ENCODE data around the gene NDUFA11.

NDUFA11 gene

DNA sequence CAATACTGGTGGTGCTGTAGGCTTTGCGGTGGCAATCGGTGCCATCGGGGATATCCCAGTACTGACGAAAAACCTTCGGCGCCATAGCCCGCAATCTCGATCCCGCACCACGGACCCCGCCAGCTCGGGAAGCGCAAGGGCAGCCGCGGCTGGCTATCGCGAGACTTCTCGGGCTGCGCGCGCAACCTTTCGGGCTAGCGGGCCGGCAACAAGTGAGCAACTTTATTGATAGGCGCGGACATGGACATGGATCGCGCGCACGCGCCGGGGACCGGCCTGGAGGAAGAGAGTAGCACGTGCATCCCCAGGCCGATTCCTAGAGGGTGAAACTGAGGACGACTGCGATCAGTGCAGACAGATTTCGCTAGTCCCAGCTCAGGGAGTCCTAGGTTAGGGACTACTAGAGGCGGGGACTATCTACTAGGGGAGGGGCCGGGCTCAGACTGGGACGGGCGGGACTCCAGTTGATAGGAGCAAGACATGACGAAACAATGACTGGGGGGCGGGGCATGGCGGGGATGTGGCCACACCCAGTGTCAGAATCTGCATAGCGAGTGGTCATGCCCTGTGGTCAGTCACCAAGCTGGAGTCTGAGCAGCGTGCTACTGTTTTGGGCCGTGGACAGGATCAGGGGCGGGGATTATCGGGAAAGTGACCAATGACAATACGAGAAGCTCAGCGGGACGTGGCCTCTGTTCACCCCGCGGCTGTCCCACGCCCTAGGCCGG, at the start of gene NDUFA11:
NDUFA11 (minus strand) TSS at position 167 of the 728 bp plus-strand sequence; CDS start at position 85, 82 bp downstream.
- Histone ChIP-seq H3K36me3 (replicated peaks; ENCODE audit: low read depth, low read length) (peaks cover 10% of the 10 kb centered on the region), H3K4me3 (ENCODE audit: low read length) (peak within 1 kb of the TSS; percentile 93), H3K9me3 (ENCODE audit: insufficient read depth, low read length) (no peaks in the 10 kb centered on the region), H3K27me3 (ENCODE audit: low read depth, low read length) (no peaks in the 10 kb centered on the region), H3K4me2 (ENCODE audit: low read length) (peak within 1 kb of the TSS; percentile 72), H3K27ac (ENCODE audit: low read length) (peak within 1 kb of the TSS; percentile 70), H3K4me1 (ENCODE audit: low read length) (peaks cover 6% of the 10 kb centered on the region), H3K9ac (ENCODE audit: low read length) (peak within 1 kb of the TSS; percentile 97), H4K20me1 (ENCODE audit: insufficient read depth, low read length) (peaks cover 5% of the 10 kb centered on the region; the same call in 1 of the 2 replicates), H2AFZ (ENCODE audit: low read depth, low read length) (peak within 1 kb of the TSS; percentile 93), H3K79me2 (ENCODE audit: low read length) (peaks cover 42% of the 10 kb centered on the region)
- TF ChIP-seq, protein P1, sequence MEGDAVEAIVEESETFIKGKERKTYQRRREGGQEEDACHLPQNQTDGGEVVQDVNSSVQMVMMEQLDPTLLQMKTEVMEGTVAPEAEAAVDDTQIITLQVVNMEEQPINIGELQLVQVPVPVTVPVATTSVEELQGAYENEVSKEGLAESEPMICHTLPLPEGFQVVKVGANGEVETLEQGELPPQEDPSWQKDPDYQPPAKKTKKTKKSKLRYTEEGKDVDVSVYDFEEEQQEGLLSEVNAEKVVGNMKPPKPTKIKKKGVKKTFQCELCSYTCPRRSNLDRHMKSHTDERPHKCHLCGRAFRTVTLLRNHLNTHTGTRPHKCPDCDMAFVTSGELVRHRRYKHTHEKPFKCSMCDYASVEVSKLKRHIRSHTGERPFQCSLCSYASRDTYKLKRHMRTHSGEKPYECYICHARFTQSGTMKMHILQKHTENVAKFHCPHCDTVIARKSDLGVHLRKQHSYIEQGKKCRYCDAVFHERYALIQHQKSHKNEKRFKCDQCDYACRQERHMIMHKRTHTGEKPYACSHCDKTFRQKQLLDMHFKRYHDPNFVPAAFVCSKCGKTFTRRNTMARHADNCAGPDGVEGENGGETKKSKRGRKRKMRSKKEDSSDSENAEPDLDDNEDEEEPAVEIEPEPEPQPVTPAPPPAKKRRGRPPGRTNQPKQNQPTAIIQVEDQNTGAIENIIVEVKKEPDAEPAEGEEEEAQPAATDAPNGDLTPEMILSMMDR (IDR thresholded peaks at IDR 0.05; ENCODE audit: low read depth, low read length): no peak
- no peak for TF ChIP-seq EZH2phosphoT487 (IDR thresholded peaks at IDR 0.05; ENCODE audit: low read depth)

DNA sequence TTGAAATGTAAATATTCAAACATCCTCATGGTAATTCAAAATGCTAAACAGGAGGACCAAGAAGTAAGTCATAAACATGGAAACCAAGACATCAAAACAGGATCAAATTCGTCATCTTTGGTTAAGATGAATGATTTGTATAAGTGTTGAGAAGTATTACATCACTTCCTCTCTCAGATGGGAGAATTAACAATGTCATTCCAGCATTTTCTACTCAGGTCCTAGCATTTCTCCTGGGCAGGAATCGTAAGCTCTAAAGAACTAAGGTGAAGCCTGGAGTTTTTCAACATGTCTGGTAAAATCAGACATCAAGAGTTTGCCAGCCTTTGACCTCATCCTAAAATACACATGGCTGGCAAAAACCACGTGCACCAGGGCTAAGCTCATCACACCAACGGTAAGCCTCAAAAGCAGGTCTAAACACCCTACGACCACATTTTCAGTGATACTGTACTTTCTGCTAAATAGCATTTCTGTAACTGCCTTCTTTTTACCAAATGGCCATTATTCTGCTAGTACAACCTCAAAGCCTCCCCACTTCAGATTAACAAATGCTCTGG, 49.5 kb upstream of the NDUFA11 start:
- Histone ChIP-seq H3K4me1 (ENCODE audit: low read length) (peaks cover 51% of the 10 kb centered on the region), H3K9ac (ENCODE audit: low read length) (no peak overlapping the region)

DNA sequence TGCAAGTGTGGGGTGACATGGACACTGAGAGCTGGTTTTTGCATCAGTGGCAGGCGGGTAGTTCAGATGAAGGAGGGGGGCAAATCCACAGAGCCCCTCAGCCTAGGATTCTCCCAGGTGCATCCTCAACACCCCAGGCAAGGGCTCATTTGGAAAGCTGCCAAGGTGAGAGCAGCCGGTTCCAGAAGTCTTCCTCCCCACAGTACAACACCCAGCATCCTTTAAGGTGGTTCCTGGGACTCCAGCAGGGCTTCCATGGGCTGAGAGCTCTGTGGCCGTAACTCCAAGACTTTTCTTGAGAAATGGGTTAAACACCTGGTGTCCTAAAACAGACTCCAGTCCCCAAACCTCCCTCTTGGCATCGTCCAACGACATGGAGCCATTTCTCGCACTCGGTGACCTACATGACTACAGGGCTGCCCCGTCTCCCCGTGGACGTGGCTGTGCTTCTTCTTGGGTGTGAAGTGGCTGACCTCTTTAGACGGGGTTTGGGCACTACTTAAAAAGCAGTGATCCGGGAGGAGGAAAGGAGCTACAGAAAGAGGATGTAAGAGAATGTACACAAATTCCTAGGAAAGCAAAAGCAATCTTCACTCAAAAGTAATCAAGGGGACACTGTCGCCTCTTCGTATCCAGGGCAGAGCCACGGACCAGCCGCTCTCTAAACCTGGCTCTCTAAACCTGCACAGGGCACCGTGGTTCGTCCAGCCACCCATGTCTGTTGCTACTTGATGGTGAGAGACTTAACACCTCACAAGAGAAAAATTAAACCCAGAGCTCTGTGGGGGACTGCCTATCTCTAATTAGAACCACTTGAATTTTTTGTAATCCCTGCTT, 48.8 kb upstream of the NDUFA11 start:
- no peaks in the 10 kb centered on the region for H3K27me3 ChIP-seq (ENCODE audit: low read depth, low read length)
- TF ChIP-seq, protein P1 (IDR thresholded peaks at IDR 0.05; ENCODE audit: low read depth, low read length): no peak
- TF ChIP-seq EZH2phosphoT487 (IDR thresholded peaks at IDR 0.05; ENCODE audit: low read depth): no peak
- H2AFZ ChIP-seq (ENCODE audit: low read depth, low read length): no peak overlapping the region
- H3K36me3 ChIP-seq (replicated peaks; ENCODE audit: low read depth, low read length): peaks cover 48% of the 10 kb centered on the region
- H3K79me2 ChIP-seq (ENCODE audit: low read length): peaks cover 100% of the 10 kb centered on the region
- peaks cover 51% of the 10 kb centered on the region for H3K4me1 ChIP-seq (ENCODE audit: low read length)
- H3K4me2 ChIP-seq (ENCODE audit: low read length): peak overlapping the region; percentile 87
- peak overlapping the region; percentile 68 for H3K4me3 ChIP-seq (ENCODE audit: low read length)
- H3K9ac ChIP-seq (ENCODE audit: low read length): peak overlapping the region; percentile 26; the same call in 1 of the 2 replicates
- H3K9me3 ChIP-seq (ENCODE audit: insufficient read depth, low read length): no peaks in the 10 kb centered on the region
- H4K20me1 ChIP-seq (ENCODE audit: insufficient read depth, low read length): peaks cover 93% of the 10 kb centered on the region
- peak overlapping the region; percentile 57 for H3K27ac ChIP-seq (ENCODE audit: low read length)

More for the DNA sequence above, 49.5 kb upstream of the NDUFA11 start:
- H3K9me3 ChIP-seq (ENCODE audit: insufficient read depth, low read length): no peaks in the 10 kb centered on the region
- 0 out of 2 replicates have a peak overlapping the region, but pooled peaks have one; percentile 57 for H3K27ac ChIP-seq (ENCODE audit: low read length)
- H3K36me3 ChIP-seq (replicated peaks; ENCODE audit: low read depth, low read length): peaks cover 43% of the 10 kb centered on the region
- peaks cover 100% of the 10 kb centered on the region for H3K79me2 ChIP-seq (ENCODE audit: low read length)
- peaks cover 95% of the 10 kb centered on the region for H4K20me1 ChIP-seq (ENCODE audit: insufficient read depth, low read length)
- TF ChIP-seq, protein P1 (IDR thresholded peaks at IDR 0.05; ENCODE audit: low read depth, low read length): no peak
- no peak for TF ChIP-seq EZH2phosphoT487 (IDR thresholded peaks at IDR 0.05; ENCODE audit: low read depth)
- H3K27me3 ChIP-seq (ENCODE audit: low read depth, low read length): no peaks in the 10 kb centered on the region
- H2AFZ ChIP-seq (ENCODE audit: low read depth, low read length): no peak overlapping the region
- H3K4me2 ChIP-seq (ENCODE audit: low read length): peak overlapping the region; percentile 27
- no peak overlapping the region for H3K4me3 ChIP-seq (ENCODE audit: low read length)

Data from OCI-LY3 (cell line).